GM04503 (cell line): ENCODE data around the gene HOXB4.

Experiments used
- DNase-seq: peaks from one replicate; pipeline ENCODE4 v3.0.0-alpha.2; 2012; ENCODE audit warnings: low read depth

HOXB4 gene

GRCh38 chr17:48589831-48590606, 11.9 kb upstream of the HOXB4 start, which contains the start of gene HOXB3:
Gene HOXB3, minus strand, starts transcription at chr17:48590241. Its CDS starts 37,767 bp downstream, at chr17:48552474.
- DNase-seq: peak; percentile 94

GRCh38 chr17:48589060-48589830, 11.1 kb upstream of the HOXB4 start:
- no peak for DNase-seq

DNA sequence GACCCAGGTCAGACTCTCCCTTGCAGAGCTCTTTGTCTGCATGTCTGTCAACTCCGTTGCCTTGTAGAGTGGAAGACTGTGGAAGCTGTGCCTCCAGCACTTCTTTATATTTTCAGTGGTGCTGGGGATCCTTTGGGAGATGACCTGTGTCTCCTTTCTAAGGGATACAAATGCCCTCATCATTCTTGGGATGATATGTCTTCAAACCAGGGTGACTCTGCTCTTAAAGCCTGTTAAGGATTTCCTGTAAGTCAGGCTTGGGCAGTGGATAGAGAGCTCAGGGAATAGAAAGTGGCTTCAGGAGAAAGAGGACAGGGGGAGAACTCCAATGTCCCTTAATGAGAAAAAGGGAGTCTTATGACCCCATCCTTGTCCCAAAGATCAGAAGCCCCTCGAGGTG, 10.4 kb upstream of the HOXB4 start:
- no peak for DNase-seq

- no peak for DNase-seq
Observed at GRCh38 chr17:48588074-48588415, 9.9 kb upstream of the HOXB4 start.

GRCh38 chr17:48587276-48588073, 9.3 kb upstream of the HOXB4 start:
- no peak for DNase-seq

DNA sequence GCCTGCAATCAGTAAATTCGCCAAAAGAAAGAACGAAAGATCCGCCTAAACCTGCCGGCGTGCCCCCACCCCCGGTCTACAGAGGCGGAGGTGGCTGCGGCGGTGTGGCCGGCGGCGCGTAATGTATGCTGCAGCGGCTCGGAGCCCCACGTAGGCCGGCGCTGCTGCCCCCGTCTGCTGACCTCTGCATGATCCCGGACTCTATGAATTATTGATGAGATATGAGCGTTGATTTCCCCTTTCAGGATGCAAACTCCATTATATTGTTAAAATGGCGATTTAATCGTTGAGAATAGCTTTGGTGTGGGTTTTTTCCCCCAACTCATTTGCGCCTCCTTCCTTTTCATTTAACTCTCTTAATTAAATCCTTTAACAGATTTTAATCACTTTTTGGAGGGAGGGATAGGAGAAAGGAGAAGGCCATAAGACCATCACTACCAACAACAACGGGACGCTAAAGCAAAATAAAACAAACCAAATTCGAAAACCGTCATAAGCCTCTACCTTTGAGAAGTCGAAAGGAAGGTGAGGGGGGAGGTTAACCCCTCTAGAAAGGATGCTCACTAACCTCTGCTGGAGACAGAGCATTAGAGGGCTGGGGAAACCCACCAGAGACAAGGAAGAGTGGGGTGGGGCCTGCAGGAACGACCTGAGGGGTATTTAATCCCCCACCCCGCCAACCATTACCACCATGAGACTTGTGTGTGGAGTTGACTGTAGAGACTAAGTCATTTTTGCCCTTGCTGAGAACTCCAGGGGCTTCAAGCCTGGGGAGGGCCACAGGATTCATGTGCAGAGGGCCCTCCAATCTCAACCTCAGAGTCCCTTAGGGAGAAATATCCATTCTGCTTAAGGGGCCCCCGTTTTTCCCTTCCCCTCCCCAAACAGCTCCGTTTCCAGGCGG, 8.5 kb upstream of the HOXB4 start:
- no peak for DNase-seq

GRCh38 chr17:48584223-48584741, 6.1 kb upstream of the HOXB4 start:
- DNase-seq: no peak

GRCh38 chr17:48583708-48584222, 5.6 kb upstream of the HOXB4 start:
- no peak for DNase-seq

DNA sequence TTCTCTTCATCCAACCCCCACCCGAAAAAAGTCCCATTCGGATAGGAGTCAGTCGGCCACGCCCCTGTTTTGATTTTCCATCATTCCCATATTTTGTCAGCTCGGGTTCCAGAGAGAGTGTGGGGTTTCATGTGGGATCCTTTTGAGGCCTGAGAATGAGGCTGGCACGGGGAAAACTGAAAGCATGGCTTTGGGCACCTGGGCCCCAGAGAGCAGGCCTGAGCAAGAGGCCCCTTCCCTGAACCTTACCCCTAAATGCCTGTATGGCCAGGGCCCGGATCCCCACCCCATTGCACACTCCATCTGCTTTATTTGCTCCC, 4.6 kb upstream of the HOXB4 start:
- DNase-seq: no peak

DNA sequence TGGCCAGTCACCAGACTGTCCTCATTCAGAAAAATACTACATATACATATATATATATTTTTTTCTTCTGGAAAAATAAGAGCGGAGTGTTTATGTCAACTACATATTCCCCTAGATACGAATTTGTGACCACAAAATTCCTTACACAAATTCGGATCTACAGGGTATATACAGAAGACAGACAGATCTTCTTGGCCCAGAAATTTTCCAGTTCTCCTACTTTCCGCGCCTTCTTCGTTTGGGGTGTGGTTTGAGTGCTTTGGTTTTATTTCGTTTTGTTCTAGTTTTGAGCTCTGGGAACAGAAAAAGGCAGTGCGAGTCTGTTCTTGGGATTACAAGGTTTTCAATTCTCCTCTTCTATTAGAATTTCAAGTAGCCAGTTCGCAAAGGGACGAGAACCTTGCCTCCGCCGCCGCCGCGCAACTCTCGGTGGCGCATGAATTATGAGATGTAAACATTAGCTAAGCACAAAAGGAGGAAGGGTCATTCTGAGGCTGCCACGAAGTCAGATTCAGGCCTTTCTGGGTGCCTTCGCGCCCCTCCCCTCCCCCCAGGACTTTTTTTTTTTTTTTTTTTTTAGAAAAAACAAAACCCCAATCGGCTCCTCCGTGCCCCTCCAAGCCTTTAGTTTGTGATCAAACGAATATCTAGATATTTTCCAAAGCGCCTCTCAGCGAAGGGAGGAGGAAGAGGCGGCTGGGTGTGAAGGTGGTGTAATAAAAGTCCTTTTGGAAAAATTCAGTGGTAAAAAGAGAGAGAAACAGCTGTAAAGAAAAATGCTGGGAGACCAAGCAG, 1.8 kb upstream of the HOXB4 start:
- DNase-seq: no peak

- DNase-seq: no peak
Observed at GRCh38 chr17:48579471-48579759, 1.3 kb upstream of the HOXB4 start.

- DNase-seq: no peak
Observed at GRCh38 chr17:48578616-48579470, 693 bp upstream of the HOXB4 start.

DNA sequence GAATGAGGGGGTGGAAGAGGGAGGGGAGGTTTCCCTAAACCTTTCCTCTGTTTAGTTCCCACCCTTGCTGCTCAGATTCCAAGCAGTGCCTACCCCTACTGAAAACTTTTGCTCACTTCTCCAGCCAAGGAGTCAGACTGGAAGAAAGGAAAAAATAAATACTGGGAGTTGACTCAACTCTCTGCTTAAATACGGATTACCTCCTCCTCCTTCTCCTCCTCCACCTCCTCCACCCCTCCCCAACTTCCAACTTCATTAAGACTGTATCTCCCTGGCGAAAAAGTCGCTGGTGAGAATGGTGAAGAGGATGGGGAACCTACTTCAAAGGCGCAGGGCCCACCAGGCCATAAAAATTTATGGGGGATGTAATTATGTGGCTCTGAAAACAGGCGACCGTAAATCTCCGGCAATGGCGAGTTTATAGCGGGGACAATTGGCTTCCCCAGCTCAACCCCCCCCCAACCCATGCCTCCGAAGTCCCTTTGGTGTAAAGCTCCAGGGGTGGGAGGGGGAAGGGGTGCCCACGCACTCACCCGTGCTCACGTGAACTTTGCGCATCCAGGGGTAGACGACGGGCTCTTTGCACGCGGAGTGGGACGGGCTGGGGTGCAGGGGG, 712 bp downstream of the HOXB4 start:
- no peak for DNase-seq

- DNase-seq: no peak
Observed at GRCh38 chr17:48576479-48577309, 1.5 kb downstream of the HOXB4 start.

DNA sequence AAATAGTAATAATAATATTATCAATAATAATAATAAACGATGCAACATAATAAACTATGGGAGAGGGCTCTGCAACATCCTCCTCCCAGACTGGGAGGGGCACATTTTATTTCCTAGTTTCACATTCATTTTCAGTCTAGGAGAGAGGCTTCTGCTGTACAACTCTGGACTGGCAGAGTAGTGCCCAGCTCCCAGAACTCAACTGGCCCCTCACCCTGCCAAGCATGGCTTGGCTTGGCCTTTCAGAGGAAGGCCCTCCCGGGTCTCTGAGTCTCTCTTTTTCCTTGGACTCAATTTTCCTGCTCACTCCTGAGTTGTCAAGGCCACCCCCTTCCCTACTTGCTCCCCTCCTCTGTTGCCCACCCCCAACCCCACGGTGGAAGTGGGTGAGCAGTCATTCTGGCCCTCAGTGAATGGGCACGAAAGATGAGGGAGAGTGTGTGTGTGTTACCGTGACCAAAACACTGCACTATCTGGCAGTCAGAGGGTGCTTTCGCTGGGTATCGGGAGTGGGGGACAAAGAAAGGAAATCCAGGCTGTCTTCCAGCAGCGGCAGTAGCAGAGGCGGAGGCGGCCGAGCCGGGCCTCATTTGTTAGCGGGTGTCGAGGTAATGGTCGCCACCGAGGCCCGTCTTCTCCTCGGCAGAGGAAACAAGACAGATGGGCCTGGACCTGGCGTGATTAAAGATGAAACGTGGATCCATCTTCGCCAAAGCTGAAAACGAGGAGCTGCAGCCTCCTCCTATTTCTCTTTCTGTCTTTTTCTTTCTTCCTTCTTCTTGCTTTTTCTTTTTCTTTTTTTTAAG, 2.3 kb downstream of the HOXB4 start:
- no peak for DNase-seq

GRCh38 chr17:48575066-48575582, 3.0 kb downstream of the HOXB4 start:
- peak; percentile 88 for DNase-seq

DNA sequence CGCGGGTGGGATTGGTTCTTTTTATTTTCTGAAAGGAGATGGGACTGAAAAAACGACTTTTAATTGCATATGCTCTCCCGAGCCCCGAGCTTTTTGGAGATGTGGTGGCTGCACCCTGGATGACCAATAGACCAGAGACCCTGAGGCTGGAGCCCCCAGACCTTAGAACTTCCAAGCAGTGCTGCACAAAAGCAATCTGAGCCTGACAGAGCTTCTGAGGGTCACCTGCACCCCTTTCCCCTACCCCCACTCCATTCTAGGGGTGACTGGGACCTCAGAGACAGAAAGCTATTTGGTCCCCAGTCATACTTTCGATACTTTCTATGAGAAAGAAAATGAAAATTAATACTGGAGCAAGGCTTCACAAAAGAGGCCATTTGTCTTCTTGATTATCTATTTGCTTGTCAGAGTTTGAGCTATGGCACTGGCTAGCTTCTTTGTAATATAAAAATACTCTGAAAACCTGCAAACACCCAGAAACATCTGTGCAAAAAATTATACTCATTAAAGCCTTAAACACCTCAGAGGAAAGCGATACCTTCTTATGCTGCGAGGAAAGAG, 3.6 kb downstream of the HOXB4 start:
- DNase-seq: no peak
